Activated CD4-positive, alpha-beta T cell treated with anti-CD3 and anti-CD28 coated beads, Interleukin-2, amount 10 ng/mL, durations not matched to agents 24 days and 14 days (primary cell): ENCODE results near the gene IMP3. TPM values are rescaled to one million over a fixed set of nuclear protein-coding genes. Genes with fewer than 3 reads are reported as not detected.

Experiments used
- DNase-seq: peaks from one replicate; pipeline ENCODE4 v3.0.0; 2022
- H3K27ac Mint-ChIP-seq: one replicate; pipeline ENCODE4 v1.8.0; 2022; ENCODE audit warnings: mild to moderate bottlenecking, mixed read lengths
- H3K27me3 Mint-ChIP-seq: one replicate; pipeline ENCODE4 v1.8.0; 2022; ENCODE audit warnings: mixed read lengths
- H3K36me3 Mint-ChIP-seq: one replicate; pipeline ENCODE4 v1.8.0; 2022; ENCODE audit warnings: low read depth, mild to moderate bottlenecking, mixed read lengths
- H3K4me1 Mint-ChIP-seq: one replicate; pipeline ENCODE4 v1.8.0; 2021; ENCODE audit warnings: mixed read lengths
- H3K4me3 Mint-ChIP-seq: one replicate; pipeline ENCODE4 v1.8.0; 2022; ENCODE audit warnings: mild to moderate bottlenecking, moderate library complexity, mixed read lengths
- H3K9me3 Mint-ChIP-seq: one replicate; pipeline ENCODE4 v1.8.0; 2021; ENCODE audit warnings: mixed read lengths
- intact Hi-C: fragments of 100-400 bp; cut with micrococcal nuclease; formaldehyde crosslinking; loops from one replicate; pipeline ENCODE4 v1.15.1; 2023
- total RNA-seq: library from RNA; stranded (reverse); gene quantifications from 2 replicates; pipeline ENCODE4 v1.2.3, GENCODE V29; 2022

The IMP3 gene
- total RNA-seq, 1 donor from 2014 or later: 112 TPM

DNA sequence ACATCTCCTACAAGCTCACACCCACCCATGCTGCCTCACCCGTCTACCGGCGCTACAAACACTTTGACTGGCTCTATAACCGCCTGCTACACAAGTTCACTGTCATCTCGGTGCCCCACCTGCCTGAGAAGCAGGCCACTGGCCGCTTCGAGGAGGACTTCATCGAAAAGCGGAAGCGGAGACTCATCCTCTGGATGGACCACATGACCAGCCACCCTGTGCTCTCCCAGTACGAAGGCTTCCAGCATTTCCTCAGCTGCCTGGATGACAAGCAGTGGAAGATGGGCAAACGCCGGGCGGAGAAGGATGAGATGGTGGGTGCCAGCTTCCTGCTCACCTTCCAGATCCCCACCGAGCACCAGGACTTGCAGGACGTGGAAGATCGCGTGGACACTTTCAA lies 9.8 kb upstream of the IMP3 start:
- H3K27me3 Mint-ChIP-seq: peaks cover 2% of the 10 kb centered on the region
- no peak for DNase-seq
- peaks cover 34% of the 10 kb centered on the region for H3K4me1 Mint-ChIP-seq
- no peaks in the 10 kb centered on the region for H3K9me3 Mint-ChIP-seq
- no peak overlapping the region for H3K27ac Mint-ChIP-seq
- intact Hi-C loops: no loop called here
- H3K36me3 Mint-ChIP-seq: peaks cover 2% of the 10 kb centered on the region
- H3K4me3 Mint-ChIP-seq: peak overlapping the region; percentile 42

DNA sequence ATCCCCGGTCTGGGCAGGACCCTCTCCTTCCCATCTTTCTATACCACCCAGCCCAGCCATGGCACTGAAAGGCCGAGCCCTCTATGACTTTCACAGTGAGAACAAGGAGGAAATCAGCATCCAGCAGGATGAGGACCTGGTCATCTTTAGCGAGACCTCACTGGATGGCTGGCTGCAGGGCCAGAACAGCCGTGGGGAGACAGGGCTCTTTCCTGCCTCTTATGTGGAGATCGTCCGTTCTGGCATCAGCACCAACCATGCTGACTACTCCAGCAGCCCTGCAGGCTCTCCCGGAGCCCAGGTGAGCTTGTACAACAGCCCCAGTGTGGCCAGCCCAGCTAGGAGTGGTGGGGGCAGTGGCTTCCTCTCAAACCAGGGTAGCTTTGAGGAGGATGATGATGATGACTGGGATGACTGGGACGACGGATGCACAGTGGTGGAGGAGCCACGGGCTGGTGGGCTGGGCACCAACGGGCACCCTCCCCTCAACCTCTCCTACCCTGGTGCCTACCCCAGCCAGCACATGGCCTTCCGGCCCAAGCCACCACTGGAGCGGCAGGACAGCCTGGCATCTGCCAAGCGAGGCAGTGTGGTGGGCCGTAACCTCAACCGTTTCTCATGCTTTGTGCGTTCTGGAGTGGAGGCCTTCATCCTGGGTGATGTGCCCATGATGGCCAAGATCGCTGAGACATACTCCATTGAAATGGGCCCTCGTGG lies 9.2 kb upstream of the IMP3 start:
- intact Hi-C loops: no loop called here
- no peaks in the 10 kb centered on the region for H3K9me3 Mint-ChIP-seq
- H3K36me3 Mint-ChIP-seq: peaks cover 2% of the 10 kb centered on the region
- peak overlapping the region; percentile 83 for H3K4me3 Mint-ChIP-seq
- H3K4me1 Mint-ChIP-seq: peaks cover 34% of the 10 kb centered on the region
- peaks cover 5% of the 10 kb centered on the region for H3K27me3 Mint-ChIP-seq
- no peak overlapping the region for H3K27ac Mint-ChIP-seq
- DNase-seq: no peak

DNA sequence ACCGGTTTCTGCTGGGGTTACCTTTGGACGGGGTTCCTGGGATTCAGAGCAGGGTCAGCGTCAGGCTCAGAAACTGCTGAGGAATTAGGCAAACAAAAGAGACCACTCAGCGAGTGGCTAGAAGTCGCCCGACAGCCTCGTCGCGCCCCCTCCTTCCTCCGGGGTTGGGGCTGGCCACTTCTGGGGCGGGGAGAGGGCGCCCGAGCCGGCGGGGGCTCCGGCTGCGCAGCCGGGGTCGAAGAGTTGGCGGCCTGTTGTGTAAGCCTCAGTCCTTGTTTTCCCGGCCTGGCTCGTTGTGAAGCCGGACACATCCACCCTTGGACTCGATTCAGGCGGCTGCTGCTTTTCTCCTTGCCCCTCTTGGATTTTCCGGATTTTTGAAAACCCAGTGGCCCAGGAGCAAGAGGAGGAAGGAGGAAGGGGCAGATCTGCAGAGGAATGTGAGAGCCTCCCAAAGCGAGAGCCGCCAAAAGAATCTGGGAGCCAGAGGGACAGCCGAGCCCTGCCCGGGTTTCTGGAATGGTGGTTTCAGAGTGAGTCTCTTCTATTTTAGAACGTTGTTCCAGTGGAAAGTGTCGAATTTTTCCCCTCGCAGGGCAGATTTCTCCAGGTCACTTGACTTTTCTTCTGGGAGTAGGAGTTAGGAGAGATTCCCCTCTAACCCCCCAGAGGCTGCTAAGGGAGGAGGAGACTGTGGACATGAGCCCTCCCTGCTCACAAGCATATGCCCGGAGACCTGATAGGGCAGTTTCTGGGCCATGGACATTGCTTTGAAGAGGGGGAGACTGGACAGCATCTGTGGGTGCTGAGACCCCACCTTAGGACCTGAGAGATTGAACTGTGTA lies 8.4 kb upstream of the IMP3 start:
- Mint-ChIP-seq H3K4me3 (peak overlapping the region; percentile 83), H3K4me1 (peaks cover 34% of the 10 kb centered on the region), H3K27ac (peak overlapping the region; percentile 57), H3K36me3 (peaks cover 2% of the 10 kb centered on the region), H3K27me3 (peaks cover 5% of the 10 kb centered on the region), H3K9me3 (no peaks in the 10 kb centered on the region)
- intact Hi-C loops: no loop called here
- DNase-seq: no peak

DNA sequence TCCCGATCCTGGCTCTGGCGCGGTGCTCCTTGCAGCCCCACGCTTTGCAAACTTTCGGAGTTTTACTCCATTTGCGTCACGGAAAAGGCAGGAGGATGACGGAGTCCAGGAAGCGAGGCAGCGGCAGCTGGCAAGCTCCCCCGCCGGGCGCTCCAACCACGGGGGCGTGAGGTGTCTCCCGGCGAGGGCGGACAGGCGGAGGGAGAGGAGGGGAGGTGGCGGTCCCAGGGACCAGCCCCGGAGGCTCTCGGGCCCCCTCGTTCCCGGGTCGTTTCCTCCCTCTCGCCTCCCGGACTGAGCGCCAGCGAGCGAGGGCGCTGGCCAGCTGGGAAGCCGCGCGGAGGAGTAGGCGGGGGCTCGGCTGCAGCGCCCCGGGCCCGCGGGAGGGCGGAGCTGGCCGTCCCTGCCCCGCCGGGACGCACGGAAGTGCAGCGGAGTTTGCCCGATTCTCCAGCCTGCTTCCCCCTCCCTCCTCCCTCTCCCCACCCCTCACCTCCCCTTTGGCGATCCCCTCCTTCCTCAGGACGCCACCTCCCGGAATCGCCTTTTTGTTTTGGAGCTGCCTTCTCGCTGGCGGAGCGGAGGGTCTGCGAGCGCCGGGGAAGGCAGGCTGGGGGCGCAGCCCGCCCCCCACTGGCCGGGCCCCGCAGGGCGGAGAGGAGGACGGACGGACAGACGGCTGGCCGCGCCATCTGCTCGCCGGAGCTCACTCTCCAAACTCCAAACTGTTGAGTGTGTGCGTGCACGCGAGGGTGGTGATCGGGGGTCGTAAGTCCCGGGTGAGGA lies 7.5 kb upstream of the IMP3 start, which contains the start of gene SNX33:
Gene SNX33, plus strand, starts transcription at position 543 of the 786 bp plus-strand sequence. CDS start 1,191 bp downstream, outside the sequence.
- peak within 1 kb of the TSS; percentile 79 for H3K27ac Mint-ChIP-seq

DNA sequence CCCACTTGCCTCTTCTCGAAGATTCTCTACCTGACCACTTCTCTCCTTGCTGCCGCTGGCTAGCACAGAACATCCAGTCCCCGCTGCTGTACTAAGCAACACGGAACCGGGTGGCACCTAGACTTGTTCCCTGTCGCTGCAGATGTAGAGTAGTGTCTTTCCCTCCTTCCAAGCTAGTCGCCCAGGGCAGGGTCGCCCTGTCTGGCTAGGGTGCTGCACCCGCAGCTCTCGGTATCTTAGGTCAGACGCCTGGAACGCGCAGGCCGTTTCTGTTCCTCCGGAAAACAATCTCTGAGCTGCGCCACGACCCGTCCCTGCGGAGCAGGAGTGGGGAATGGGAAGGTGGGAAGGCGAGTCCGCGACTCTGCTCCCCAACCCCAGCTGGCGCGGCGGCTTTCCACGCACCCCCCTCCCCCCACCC lies 6.9 kb upstream of the IMP3 start:
- peaks cover 1% of the 10 kb centered on the region for H3K36me3 Mint-ChIP-seq
- H3K27me3 Mint-ChIP-seq: peaks cover 7% of the 10 kb centered on the region
- DNase-seq: peak; percentile 70
- no peaks in the 10 kb centered on the region for H3K9me3 Mint-ChIP-seq
- H3K4me1 Mint-ChIP-seq: peaks cover 35% of the 10 kb centered on the region
- peak overlapping the region; percentile 79 for H3K27ac Mint-ChIP-seq
- H3K4me3 Mint-ChIP-seq: peak overlapping the region; percentile 90
- intact Hi-C loops: no loop called here

More for the DNA sequence above, 7.5 kb upstream of the IMP3 start, which contains the start of gene SNX33:
- Mint-ChIP-seq H3K9me3 (no peaks in the 10 kb centered on the region), H3K4me1 (peaks cover 37% of the 10 kb centered on the region), H3K4me3 (peak within 1 kb of the TSS; percentile 90), H3K27me3 (peaks cover 7% of the 10 kb centered on the region), H3K36me3 (peaks cover 2% of the 10 kb centered on the region)
- peak; percentile 89 for DNase-seq
- intact Hi-C loops: no loop called here

DNA sequence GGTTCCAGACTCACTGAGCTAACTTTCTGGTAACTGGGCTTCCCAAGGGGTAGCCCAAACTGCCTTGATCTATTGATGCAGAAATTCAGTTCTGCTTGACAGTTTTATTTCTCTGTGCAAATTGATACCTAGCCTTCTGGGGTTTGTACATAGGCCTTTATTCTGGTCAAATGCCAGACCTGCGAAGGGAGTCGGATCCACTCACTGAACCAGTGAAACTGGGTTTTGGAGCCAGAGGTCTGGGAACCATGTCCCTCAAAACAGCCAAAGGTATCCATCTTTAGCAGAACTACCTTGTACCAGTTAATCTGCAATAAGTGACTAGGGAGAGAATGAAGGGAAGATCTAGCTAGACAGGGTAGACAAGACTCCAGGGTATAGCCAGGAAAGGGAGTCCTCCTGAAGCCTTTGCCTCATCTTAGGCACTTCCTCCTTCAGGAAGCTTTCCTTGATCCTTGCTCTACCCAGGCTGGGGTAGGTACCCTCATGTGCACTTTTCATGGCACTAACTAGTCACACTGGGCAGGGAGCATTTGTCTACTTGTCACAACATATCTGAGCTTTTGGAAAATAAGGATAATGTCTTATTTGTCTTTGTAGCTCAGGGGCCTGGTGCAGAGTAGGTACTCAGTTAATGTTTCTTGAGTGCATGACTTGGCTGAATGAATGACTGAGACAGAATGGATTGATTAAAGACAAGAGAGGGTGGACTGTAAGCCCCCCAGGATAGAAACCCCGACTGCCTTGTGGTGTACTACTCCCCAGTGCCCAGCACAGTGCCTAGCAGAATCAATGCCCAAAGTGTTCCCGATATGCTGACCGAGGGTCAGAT lies 6.3 kb upstream of the IMP3 start:
- Mint-ChIP-seq H3K4me1 (peaks cover 30% of the 10 kb centered on the region), H3K4me3 (peak overlapping the region; percentile 90), H3K27ac (peak overlapping the region; percentile 79), H3K36me3 (no peaks in the 10 kb centered on the region), H3K9me3 (no peaks in the 10 kb centered on the region), H3K27me3 (peaks cover 7% of the 10 kb centered on the region)
- DNase-seq: no peak
- intact Hi-C loops: no loop called here

DNA sequence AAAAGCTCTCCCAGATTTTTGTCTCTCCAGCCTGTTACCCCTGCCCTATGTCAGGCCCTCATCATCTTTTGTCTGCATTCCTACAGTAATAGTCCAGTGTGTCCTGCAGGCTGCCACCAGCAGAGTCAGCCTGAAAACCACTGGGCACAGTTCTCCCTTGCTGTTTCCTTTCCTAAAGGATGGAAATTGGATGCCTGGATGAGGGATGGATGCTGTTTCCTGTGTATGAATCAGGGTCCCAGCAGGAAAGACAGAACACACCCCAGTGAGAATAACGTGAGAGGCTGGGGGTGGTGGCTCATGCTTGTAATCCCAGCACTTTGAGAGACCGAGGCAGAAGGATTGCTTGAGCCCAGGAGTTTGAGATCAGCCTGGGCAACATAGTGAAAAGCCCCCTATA lies 4.4 kb upstream of the IMP3 start:
- H3K4me3 Mint-ChIP-seq: no peak overlapping the region
- peaks cover 25% of the 10 kb centered on the region for H3K4me1 Mint-ChIP-seq
- no peak overlapping the region for H3K27ac Mint-ChIP-seq
- intact Hi-C loops: no loop called here
- H3K9me3 Mint-ChIP-seq: no peaks in the 10 kb centered on the region
- DNase-seq: no peak
- peaks cover 2% of the 10 kb centered on the region for H3K36me3 Mint-ChIP-seq
- peaks cover 7% of the 10 kb centered on the region for H3K27me3 Mint-ChIP-seq

DNA sequence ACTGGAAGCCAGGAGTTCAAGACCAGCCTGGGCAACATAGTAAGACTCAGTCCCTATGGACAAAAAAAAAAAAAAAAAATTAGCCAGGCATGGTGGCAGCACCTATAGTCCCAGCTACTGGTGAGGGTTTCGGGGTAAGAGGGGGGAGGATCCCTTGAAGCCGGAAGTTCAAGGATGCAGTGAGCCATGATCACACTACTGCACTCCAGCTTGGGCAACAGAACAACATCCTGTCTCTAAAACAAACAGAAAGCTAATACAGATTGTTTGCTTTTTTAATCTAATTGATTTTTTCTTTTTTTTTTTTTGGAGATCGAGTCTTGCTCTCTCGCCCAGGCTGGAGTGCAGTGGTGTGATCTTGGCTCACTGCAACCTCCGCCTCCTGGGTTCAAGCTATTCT lies 1.6 kb upstream of the IMP3 start:
- Mint-ChIP-seq H3K27me3 (peaks cover 4% of the 10 kb centered on the region), H3K4me3 (no peak overlapping the region), H3K9me3 (no peaks in the 10 kb centered on the region), H3K27ac (no peak overlapping the region), H3K36me3 (peaks cover 23% of the 10 kb centered on the region), H3K4me1 (peaks cover 35% of the 10 kb centered on the region)
- DNase-seq: no peak
- intact Hi-C loops: loop anchor here (1.0 to 2.0 kb wide), 2 partner anchors 45 to 273 kb away; partner anchors contain the start of gene MAN2C1

DNA sequence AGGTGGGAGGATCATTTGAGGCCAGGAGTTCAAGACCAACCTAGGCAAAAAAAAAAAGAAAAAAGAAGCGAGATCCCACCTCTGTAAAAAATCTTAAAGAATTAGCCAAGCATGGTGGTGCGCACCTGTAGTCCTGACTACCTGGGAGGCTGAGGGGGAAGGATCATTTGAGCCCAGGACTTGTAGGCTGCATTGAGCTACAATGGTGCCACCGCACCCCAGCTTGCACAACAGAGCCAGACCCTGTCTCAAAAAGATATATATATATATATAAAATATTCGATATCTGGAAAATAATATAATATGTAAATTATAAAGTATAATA lies 1.1 kb upstream of the IMP3 start:
- Mint-ChIP-seq H3K36me3 (peaks cover 24% of the 10 kb centered on the region), H3K4me3 (peak overlapping the region; percentile 88), H3K4me1 (peaks cover 34% of the 10 kb centered on the region), H3K9me3 (no peaks in the 10 kb centered on the region), H3K27me3 (peaks cover 4% of the 10 kb centered on the region), H3K27ac (peak overlapping the region; percentile 97)
- no peak for DNase-seq
- intact Hi-C loops: loop anchor here (1.0 to 2.0 kb wide), 2 partner anchors 44 to 273 kb away; partner anchors contain the start of gene MAN2C1

DNA sequence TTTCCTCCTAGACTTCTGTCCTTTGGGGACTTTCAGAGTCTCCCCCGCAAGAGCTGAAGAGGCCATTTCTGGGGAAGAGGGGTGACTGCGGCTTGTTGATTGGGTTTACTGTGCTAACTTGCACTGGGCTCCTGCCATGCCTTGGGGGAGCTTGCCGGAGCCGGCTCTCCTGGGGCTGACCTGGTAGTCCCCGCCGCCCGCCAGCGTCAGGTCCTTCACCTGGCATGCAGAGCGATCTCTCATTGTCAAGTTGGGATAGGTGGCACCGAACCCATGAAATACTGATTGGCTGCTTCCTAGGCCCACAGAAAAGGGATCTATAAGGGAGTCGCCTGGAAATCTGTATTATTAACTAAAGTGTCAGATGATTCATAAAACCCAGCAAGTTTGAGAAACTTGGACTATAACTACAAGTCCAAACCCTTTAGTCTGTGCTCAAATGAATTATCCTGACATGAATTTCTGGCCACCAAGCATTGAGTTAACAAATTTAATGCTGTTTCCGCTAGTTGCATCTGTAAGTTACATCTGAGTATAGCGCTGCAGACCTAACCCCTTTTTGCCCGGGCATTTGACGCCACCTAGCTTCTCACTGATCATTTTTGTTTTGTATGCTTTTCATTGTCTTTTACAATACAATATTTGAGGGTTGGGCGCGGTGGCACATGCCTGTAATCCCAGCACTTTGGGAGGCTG lies 607 bp upstream of the IMP3 start:
- H3K9me3 Mint-ChIP-seq: no peaks in the 10 kb centered on the region
- peak overlapping the region; percentile 97 for H3K27ac Mint-ChIP-seq
- H3K4me1 Mint-ChIP-seq: peaks cover 34% of the 10 kb centered on the region
- intact Hi-C loops: loop anchor here (1.0 to 2.0 kb wide), 6 partner anchors 15 to 272 kb away; partner anchors contain the start of genes MAN2C1, PTPN9 and SNUPN
- H3K27me3 Mint-ChIP-seq: peaks cover 4% of the 10 kb centered on the region
- H3K4me3 Mint-ChIP-seq: peak overlapping the region; percentile 88
- peaks cover 26% of the 10 kb centered on the region for H3K36me3 Mint-ChIP-seq
- DNase-seq: peak; percentile 89

DNA sequence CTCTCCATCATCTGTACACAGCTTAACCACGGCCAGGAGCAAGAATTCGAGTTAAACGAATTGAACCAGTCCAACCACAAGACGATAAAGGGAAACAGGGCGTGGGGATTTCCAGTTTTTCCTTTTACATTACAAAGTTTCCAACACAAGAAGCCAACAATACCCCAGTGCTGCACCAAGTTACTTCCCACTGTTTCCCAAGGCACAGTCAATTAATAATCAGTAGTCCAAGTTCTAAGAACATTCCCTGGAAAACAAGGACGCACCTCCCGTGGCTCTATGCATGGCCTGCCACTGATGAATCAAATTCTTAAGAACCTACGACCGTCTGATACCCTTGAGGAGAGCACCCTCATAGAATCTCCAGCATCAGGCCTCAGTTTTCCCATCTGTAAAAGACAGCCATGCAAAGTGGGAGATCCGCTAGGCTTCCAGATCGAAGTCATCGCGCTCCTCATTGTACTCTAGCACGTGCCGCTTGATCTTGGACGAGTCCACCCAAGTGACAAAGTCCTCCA lies 774 bp downstream of the IMP3 start:
- peak; percentile 70 for DNase-seq
- peaks cover 31% of the 10 kb centered on the region for H3K4me1 Mint-ChIP-seq
- intact Hi-C loops: no loop called here
- peaks cover 26% of the 10 kb centered on the region for H3K36me3 Mint-ChIP-seq
- no peaks in the 10 kb centered on the region for H3K9me3 Mint-ChIP-seq
- H3K27ac Mint-ChIP-seq: peak overlapping the region; percentile 97
- peak overlapping the region; percentile 88 for H3K4me3 Mint-ChIP-seq
- peaks cover 2% of the 10 kb centered on the region for H3K27me3 Mint-ChIP-seq

DNA sequence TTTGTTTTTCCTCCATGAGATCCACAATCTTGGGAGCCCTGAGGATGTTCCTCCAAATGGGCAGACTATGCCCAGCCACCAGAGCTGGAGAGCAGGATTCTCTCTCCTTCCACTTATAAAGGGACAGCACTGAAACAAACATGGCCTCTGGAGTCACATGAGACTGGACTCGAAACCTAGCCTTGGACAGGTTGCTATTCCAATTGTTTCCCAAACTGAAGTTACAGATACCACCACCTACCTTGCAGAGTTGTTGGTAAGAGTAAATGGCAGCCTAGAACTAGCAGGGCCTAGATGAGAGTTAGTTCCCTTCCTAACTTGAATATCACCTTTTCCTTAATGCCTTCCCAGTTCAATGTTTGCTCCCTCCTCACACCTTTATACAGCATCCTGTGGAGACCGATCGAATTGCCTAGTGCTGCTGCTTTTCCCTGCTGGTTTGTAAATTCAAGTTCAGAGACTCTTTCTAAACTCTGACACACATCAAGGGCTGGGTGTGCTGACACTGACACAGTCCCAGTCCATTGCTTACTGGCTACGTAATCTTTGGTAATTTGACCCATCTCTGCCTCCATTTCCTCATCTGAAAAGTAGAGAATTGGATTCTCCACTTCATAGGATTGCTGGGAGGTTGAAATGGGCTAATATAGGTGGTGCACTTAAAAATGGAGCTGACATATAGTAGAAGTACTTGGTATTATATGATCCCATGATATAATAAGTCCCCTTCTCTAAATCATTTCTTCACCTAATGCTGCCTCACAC lies 2.6 kb downstream of the IMP3 start:
- H3K27ac Mint-ChIP-seq: peak overlapping the region; percentile 37
- H3K4me1 Mint-ChIP-seq: peaks cover 28% of the 10 kb centered on the region
- peak overlapping the region; percentile 88 for H3K4me3 Mint-ChIP-seq

More for the DNA sequence above, 2.6 kb downstream of the IMP3 start:
- no peak for DNase-seq
- intact Hi-C loops: no loop called here
- peaks cover 26% of the 10 kb centered on the region for H3K36me3 Mint-ChIP-seq
- H3K27me3 Mint-ChIP-seq: no peaks in the 10 kb centered on the region
- H3K9me3 Mint-ChIP-seq: no peaks in the 10 kb centered on the region
